ENCODE data around the gene CCL4L2.
"Not testable (repeated sequence)": the region's sequence is repeated elsewhere in the genome, so short reads cannot be mapped to it uniquely, and the experiment has no call there.

Gene CCL4L2

GRCh38 chr17:36221581-36222100 is 10.8 kb downstream of the CCL4L2 start:
- not testable (repeated sequence) for DNase-seq

- not testable (repeated sequence) for DNase-seq
These were observed 12.1 kb downstream of the CCL4L2 start for GRCh38 chr17:36222967-36223366.

- not testable (repeated sequence) for DNase-seq
These were observed 18.8 kb downstream of the CCL4L2 start for GRCh38 chr17:36229644-36230043.

- DNase-seq = not testable (repeated sequence)
These were observed 31.2 kb downstream of the CCL4L2 start for GRCh38 chr17:36242046-36242445.

Data from effector CD8-positive, alpha-beta T cell (primary cell).